WTC11 (cell line): ENCODE results near the gene PRM2. TPM values are rescaled to one million over a fixed set of nuclear protein-coding genes. Genes with fewer than 3 reads are reported as not detected.

Source experiments
- ATAC-seq: fragments of 200-7000 bp; cut with Tn5 transposase; 2 replicates; pipeline ENCODE4 v1.10.0; 2021; ENCODE audit warnings: mild to moderate bottlenecking, moderate library complexity
- CTCF ChIA-PET: fragments of 300-600 bp; sonication (Branson Sonifier 250); formaldehyde crosslinking; loops from one replicate; lab custom pipeline; 2021; ENCODE audit warnings: antibody characterized with exemption; lab: Charles Lee
- POLR2A ChIA-PET: fragments of 350-600 bp; sonication (Branson Sonifier 250); formaldehyde crosslinking; loops from one replicate; lab custom pipeline; 2021; ENCODE audit warnings: antibody characterized with exemption; lab: Charles Lee
- DNase-seq: peaks from one replicate; pipeline ENCODE4 v3.0.0; 2021; ENCODE audit warnings: low spot score
- H3K27ac Mint-ChIP-seq: 2 replicates; pipeline ENCODE4 v1.8.0; 2021; ENCODE audit warnings: mixed read lengths
- H3K27me3 Mint-ChIP-seq: 2 replicates; pipeline ENCODE4 v1.8.0; 2021; ENCODE audit warnings: low read depth, mild to moderate bottlenecking, moderate library complexity, mixed read lengths
- H3K36me3 Mint-ChIP-seq: 2 replicates; pipeline ENCODE4 v1.8.0; 2021; ENCODE audit warnings: mixed read lengths
- H3K4me1 Mint-ChIP-seq: 2 replicates; pipeline ENCODE4 v1.8.0; 2022; ENCODE audit warnings: mixed read lengths
- H3K4me3 Mint-ChIP-seq: 2 replicates; pipeline ENCODE4 v1.8.0; 2021; ENCODE audit warnings: mild to moderate bottlenecking, moderate library complexity, mixed read lengths
- H3K9me3 Mint-ChIP-seq: 2 replicates; pipeline ENCODE4 v1.8.0; 2021; ENCODE audit warnings: mixed read lengths
- GABPB1 ChIP-seq: sonication (generic); formaldehyde crosslinking; IDR thresholded peaks from 2 replicates; pipeline ENCODE4 v1.8.1; 2023; ENCODE audit warnings: mild to moderate bottlenecking, missing genetic modification reagents
- GRHL2 ChIP-seq: fragments of 250-450 bp; sonication (Bioruptor Pico); IDR thresholded peaks from 2 replicates; pipeline ENCODE4 v1.8.0; 2022; ENCODE audit warnings: mild to moderate bottlenecking, moderate library complexity; ENCODE audit not compliant: insufficient replicate concordance, severe bottlenecking
- HMGXB4 ChIP-seq: sonication (generic); formaldehyde crosslinking; IDR thresholded peaks from 2 replicates; pipeline ENCODE4 v1.8.1; 2023; ENCODE audit warnings: mild to moderate bottlenecking, moderate library complexity, missing genetic modification reagents
- JUN ChIP-seq: sonication (generic); formaldehyde crosslinking; IDR thresholded peaks from 2 replicates; pipeline ENCODE4 v1.8.0; 2023; ENCODE audit warnings: mild to moderate bottlenecking, missing genetic modification reagents
- KAT7 ChIP-seq: sonication (generic); formaldehyde crosslinking; IDR thresholded peaks from 2 replicates; pipeline ENCODE4 v1.8.1; 2023; ENCODE audit warnings: missing genetic modification reagents, mild to moderate bottlenecking, borderline replicate concordance
- NFATC4 ChIP-seq: fragments of 250-450 bp; sonication (Bioruptor Pico); IDR thresholded peaks from 2 replicates; pipeline ENCODE4 v1.9.0; 2021; ENCODE audit warnings: mild to moderate bottlenecking
- OVOL2 ChIP-seq: fragments of 250-450 bp; sonication (Bioruptor Pico); IDR thresholded peaks from 2 replicates; pipeline ENCODE4 v1.9.0; 2021; ENCODE audit warnings: mild to moderate bottlenecking, borderline replicate concordance
- ZNF121 ChIP-seq: sonication (generic); formaldehyde crosslinking; IDR thresholded peaks from 2 replicates; pipeline ENCODE4 v1.8.0; 2023; ENCODE audit warnings: missing genetic modification reagents
- ZNF263 ChIP-seq: sonication (generic); formaldehyde crosslinking; IDR thresholded peaks from 2 replicates; pipeline ENCODE4 v1.8.1; 2022; ENCODE audit warnings: low read depth, mild to moderate bottlenecking, moderate library complexity, missing genetic modification reagents
- ZNF281 ChIP-seq: sonication (generic); formaldehyde crosslinking; IDR thresholded peaks from 2 replicates; pipeline ENCODE4 v1.8.0; 2023; ENCODE audit warnings: mild to moderate bottlenecking, missing genetic modification reagents
- ZNF396 ChIP-seq: fragments of 250-450 bp; sonication (Bioruptor Pico); IDR thresholded peaks from 2 replicates; pipeline ENCODE4 v1.8.0; 2021; ENCODE audit warnings: mild to moderate bottlenecking, moderate library complexity, borderline replicate concordance
- ZNF423 ChIP-seq: fragments of 250-450 bp; sonication (Bioruptor Pico); IDR thresholded peaks from 2 replicates; pipeline ENCODE4 v2.1.2; 2022; ENCODE audit warnings: mild to moderate bottlenecking, moderate library complexity
- total RNA-seq: library from RNA; stranded (reverse); gene quantifications from 3 replicates; pipeline ENCODE4 v1.2.3, GENCODE V29; 2021
- TF ChIP-seq, protein P1 (sequence below): fragments of 250-450 bp; sonication (Bioruptor Pico); IDR thresholded peaks from 2 replicates; pipeline ENCODE4 v1.9.0; 2021; ENCODE audit warnings: moderate library complexity, mild to moderate bottlenecking, inconsistent platforms, borderline replicate concordance
- TF ChIP-seq, protein P2 (sequence below): sonication (generic); formaldehyde crosslinking; IDR thresholded peaks from 2 replicates; pipeline ENCODE4 v1.8.0; 2022; ENCODE audit warnings: mild to moderate bottlenecking, missing genetic modification reagents
- TF ChIP-seq, protein P3 (sequence below): fragments of 200-600 bp; IDR thresholded peaks from 2 replicates; pipeline ENCODE4 v1.8.0; 2022; ENCODE audit warnings: antibody characterized with exemption
- TF ChIP-seq, protein P4 (sequence below): sonication (generic); formaldehyde crosslinking; IDR thresholded peaks from 2 replicates; pipeline ENCODE4 v1.8.0; 2022; ENCODE audit warnings: missing genetic modification reagents
- TF ChIP-seq, protein P5 (sequence below): fragments of 250-450 bp; sonication (Bioruptor Pico); IDR thresholded peaks from 2 replicates; pipeline ENCODE4 v1.9.0; 2021; ENCODE audit warnings: mild to moderate bottlenecking, borderline replicate concordance

PRM2 gene
- total RNA-seq, 1 experiment from 2014 or later: not detected

DNA sequence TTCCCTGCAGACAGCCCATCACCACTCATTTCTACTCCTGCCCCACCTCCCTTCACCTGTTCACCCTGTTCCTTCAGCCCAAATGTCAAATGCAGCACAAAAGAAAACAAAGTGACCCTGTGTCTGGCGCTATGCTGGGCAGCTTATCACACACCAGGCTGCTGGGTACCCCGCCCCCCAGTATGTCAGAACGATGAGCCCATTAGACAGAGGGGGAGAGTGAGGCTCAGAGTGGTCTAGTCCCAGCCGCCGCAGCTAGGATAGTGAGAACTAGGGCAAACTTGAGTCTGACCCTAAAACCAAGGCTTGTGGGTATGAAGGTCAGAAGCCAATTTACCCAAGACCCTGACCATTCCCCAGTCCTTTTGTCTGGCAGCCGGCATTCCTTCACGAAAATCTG lies 11.2 kb downstream of the PRM2 start:
- Mint-ChIP-seq H3K4me3 (no peak overlapping the region), H3K9me3 (no peaks in the 10 kb centered on the region), H3K27ac (no peak overlapping the region), H3K4me1 (peaks cover 9% of the 10 kb centered on the region), H3K27me3 (no peaks in the 10 kb centered on the region), H3K36me3 (no peaks in the 10 kb centered on the region)
- ATAC-seq: no peak
- ChIA-PET CTCF (no interaction called here), POLR2A (no interaction called here)
- no peak for DNase-seq
- TF ChIP-seq, protein P1, sequence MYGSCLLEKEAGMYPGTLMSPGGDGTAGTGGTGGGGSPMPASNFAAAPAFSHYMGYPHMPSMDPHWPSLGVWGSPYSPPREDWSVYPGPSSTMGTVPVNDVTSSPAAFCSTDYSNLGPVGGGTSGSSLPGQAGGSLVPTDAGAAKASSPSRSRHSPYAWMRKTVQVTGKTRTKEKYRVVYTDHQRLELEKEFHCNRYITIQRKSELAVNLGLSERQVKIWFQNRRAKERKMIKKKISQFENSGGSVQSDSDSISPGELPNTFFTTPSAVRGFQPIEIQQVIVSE (CRISPR knock-in tag): no peak
- TF ChIP-seq JUN (no peak), ZNF423 (no peak), ZNF121 (CRISPR knock-in tag) (no peak), ZNF281 (no peak), NFATC4 (CRISPR knock-in tag) (no peak), ZNF396 (CRISPR knock-in tag) (no peak), ZNF263 (no peak), GABPB1 (CRISPR knock-in tag) (no peak)
- TF ChIP-seq, protein P2, sequence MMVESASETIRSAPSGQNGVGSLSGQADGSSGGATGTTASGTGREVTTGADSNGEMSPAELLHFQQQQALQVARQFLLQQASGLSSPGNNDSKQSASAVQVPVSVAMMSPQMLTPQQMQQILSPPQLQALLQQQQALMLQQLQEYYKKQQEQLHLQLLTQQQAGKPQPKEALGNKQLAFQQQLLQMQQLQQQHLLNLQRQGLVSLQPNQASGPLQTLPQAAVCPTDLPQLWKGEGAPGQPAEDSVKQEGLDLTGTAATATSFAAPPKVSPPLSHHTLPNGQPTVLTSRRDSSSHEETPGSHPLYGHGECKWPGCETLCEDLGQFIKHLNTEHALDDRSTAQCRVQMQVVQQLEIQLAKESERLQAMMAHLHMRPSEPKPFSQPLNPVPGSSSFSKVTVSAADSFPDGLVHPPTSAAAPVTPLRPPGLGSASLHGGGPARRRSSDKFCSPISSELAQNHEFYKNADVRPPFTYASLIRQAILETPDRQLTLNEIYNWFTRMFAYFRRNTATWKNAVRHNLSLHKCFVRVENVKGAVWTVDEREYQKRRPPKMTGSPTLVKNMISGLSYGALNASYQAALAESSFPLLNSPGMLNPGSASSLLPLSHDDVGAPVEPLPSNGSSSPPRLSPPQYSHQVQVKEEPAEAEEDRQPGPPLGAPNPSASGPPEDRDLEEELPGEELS (CRISPR knock-in tag): no peak
- TF ChIP-seq, protein P3, sequence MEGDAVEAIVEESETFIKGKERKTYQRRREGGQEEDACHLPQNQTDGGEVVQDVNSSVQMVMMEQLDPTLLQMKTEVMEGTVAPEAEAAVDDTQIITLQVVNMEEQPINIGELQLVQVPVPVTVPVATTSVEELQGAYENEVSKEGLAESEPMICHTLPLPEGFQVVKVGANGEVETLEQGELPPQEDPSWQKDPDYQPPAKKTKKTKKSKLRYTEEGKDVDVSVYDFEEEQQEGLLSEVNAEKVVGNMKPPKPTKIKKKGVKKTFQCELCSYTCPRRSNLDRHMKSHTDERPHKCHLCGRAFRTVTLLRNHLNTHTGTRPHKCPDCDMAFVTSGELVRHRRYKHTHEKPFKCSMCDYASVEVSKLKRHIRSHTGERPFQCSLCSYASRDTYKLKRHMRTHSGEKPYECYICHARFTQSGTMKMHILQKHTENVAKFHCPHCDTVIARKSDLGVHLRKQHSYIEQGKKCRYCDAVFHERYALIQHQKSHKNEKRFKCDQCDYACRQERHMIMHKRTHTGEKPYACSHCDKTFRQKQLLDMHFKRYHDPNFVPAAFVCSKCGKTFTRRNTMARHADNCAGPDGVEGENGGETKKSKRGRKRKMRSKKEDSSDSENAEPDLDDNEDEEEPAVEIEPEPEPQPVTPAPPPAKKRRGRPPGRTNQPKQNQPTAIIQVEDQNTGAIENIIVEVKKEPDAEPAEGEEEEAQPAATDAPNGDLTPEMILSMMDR: no peak

- ATAC-seq: no peak
- no peaks in the 10 kb centered on the region for H3K9me3 Mint-ChIP-seq
- no peak overlapping the region for H3K4me3 Mint-ChIP-seq
- H3K36me3 Mint-ChIP-seq: no peaks in the 10 kb centered on the region
- POLR2A ChIA-PET: no interaction called here
- DNase-seq: no peak
- no peaks in the 10 kb centered on the region; the same call in 1 of the 2 replicates for H3K27me3 Mint-ChIP-seq
- CTCF ChIA-PET: no interaction called here
- H3K4me1 Mint-ChIP-seq: peaks cover 13% of the 10 kb centered on the region
- H3K27ac Mint-ChIP-seq: no peak overlapping the region
- no peak for TF ChIP-seq OVOL2 (CRISPR knock-in tag)
- no peak for TF ChIP-seq GRHL2 (CRISPR knock-in tag)
- TF ChIP-seq, protein P4, sequence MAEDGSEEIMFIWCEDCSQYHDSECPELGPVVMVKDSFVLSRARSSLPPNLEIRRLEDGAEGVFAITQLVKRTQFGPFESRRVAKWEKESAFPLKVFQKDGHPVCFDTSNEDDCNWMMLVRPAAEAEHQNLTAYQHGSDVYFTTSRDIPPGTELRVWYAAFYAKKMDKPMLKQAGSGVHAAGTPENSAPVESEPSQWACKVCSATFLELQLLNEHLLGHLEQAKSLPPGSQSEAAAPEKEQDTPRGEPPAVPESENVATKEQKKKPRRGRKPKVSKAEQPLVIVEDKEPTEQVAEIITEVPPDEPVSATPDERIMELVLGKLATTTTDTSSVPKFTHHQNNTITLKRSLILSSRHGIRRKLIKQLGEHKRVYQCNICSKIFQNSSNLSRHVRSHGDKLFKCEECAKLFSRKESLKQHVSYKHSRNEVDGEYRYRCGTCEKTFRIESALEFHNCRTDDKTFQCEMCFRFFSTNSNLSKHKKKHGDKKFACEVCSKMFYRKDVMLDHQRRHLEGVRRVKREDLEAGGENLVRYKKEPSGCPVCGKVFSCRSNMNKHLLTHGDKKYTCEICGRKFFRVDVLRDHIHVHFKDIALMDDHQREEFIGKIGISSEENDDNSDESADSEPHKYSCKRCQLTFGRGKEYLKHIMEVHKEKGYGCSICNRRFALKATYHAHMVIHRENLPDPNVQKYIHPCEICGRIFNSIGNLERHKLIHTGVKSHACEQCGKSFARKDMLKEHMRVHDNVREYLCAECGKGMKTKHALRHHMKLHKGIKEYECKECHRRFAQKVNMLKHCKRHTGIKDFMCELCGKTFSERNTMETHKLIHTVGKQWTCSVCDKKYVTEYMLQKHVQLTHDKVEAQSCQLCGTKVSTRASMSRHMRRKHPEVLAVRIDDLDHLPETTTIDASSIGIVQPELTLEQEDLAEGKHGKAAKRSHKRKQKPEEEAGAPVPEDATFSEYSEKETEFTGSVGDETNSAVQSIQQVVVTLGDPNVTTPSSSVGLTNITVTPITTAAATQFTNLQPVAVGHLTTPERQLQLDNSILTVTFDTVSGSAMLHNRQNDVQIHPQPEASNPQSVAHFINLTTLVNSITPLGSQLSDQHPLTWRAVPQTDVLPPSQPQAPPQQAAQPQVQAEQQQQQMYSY (CRISPR knock-in tag): no peak
- TF ChIP-seq ZNF423: no peak
- TF ChIP-seq, protein P5, sequence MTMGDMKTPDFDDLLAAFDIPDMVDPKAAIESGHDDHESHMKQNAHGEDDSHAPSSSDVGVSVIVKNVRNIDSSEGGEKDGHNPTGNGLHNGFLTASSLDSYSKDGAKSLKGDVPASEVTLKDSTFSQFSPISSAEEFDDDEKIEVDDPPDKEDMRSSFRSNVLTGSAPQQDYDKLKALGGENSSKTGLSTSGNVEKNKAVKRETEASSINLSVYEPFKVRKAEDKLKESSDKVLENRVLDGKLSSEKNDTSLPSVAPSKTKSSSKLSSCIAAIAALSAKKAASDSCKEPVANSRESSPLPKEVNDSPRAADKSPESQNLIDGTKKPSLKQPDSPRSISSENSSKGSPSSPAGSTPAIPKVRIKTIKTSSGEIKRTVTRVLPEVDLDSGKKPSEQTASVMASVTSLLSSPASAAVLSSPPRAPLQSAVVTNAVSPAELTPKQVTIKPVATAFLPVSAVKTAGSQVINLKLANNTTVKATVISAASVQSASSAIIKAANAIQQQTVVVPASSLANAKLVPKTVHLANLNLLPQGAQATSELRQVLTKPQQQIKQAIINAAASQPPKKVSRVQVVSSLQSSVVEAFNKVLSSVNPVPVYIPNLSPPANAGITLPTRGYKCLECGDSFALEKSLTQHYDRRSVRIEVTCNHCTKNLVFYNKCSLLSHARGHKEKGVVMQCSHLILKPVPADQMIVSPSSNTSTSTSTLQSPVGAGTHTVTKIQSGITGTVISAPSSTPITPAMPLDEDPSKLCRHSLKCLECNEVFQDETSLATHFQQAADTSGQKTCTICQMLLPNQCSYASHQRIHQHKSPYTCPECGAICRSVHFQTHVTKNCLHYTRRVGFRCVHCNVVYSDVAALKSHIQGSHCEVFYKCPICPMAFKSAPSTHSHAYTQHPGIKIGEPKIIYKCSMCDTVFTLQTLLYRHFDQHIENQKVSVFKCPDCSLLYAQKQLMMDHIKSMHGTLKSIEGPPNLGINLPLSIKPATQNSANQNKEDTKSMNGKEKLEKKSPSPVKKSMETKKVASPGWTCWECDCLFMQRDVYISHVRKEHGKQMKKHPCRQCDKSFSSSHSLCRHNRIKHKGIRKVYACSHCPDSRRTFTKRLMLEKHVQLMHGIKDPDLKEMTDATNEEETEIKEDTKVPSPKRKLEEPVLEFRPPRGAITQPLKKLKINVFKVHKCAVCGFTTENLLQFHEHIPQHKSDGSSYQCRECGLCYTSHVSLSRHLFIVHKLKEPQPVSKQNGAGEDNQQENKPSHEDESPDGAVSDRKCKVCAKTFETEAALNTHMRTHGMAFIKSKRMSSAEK (CRISPR knock-in tag): no peak
- TF ChIP-seq HMGXB4: no peak
- TF ChIP-seq KAT7 (CRISPR knock-in tag): no peak
Measured at GRCh38 chr16:11264155-11264832, 12.0 kb downstream of the PRM2 start.
